HG02610 (cell line): ENCODE data around the gene PITX1.
"Not testable (repeated sequence)": the region's sequence is repeated elsewhere in the genome, so short reads cannot be mapped to it uniquely, and the experiment has no call there.

Source experiments
- ATAC-seq: cut with Tn5 transposase; IDR thresholded peaks from one replicate; pipeline ENCODE4 v1.9.1; 2021; ENCODE audit warnings: mild to moderate bottlenecking, moderate library complexity; ENCODE audit not compliant: unreplicated experiment

The PITX1 gene

DNA sequence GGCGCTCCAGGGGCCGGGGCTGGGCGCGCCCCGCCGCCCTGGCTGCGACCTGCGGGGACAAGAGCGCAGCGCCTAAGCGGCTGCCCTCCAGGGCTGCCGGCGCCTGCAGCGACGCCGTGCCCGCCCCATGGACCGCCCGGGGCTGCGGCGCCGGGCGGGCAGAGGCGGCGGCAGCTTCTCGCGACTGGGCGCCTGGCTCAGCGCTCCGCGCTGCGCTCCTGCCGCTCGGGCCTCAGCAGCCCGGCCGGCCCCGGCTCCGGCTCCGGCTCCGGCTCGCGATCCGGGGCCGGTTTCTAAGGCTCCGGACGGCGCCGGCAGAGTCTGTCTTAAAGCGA is at the start of gene PITX1:
Gene PITX1 (minus strand): TSS at position 328 of the 335 bp plus-strand sequence. CDS start 347 bp downstream, outside the sequence.
- ATAC-seq, result no peak

DNA sequence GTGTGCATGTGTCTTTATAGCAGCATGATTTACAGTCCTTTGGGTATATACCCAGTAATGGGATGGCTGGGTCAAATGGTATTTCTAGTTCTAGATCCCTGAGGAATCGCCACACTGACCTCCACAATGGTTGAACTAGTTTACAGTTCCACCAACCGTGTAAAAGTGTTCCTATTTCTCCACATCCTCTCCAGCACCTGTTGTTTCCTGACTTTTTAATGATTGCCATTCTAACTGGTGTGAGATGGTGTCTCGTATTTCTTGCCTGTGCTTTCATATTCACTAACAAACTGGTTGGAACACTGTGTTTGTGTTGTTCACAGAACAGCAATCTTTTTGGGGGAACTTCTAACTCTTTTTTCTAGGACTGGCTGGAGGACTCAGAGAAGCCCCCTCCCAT is 49.3 kb upstream of the PITX1 start:
- not testable (repeated sequence) for ATAC-seq

- ATAC-seq, result no peak
These were observed 47.2 kb upstream of the PITX1 start for GRCh38 chr5:135081240-135081639.

DNA sequence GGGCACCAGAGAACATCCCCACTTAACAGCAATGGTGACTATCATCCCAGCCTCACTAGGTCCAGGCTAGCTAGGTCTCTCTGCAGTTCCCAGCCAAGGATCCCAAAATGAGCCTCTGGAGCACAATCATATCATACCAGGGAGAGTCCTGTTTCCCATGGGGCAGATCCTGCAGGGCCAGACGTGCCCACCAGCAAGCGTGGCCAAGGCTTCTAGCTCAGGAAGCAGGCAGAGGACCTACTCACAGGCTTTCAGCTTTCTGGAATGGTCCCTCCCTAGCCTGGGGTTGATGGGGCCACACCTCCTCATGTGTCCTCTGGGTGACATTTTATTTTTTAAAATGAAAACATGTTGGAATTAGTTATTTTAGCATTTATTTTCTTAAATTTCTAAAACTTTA is 45.7 kb upstream of the PITX1 start:
- no peak for ATAC-seq

DNA sequence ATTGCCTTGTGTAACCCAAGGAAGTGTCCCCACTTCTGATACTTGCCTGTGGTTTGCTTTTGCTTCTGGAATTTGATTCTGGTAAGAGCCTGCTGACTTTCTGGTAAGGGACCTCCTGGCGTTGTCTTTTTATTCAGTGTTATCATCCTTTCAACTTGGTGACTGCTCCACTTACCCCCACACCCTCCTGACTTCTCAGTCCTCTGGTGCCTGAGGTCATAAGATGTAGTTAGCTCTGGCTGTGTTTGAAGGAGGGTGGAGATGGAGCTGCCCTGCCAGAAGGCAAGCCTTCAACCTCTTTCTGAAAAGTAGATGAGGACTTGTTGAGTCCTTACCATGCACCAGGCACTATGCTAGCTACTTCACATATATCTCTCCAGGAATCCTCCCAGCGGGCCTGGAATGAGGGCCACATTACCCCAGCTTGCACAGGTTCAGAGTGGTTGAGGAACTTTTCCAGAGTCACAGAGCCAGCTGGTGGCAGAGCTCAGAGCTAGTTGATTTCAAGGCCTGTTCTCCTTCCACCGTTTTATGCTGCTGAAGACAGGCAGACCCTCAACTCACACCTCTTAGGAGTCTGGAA is 45.2 kb upstream of the PITX1 start:
- no peak for ATAC-seq

GRCh38 chr5:135076801-135077200 is 42.8 kb upstream of the PITX1 start:
- ATAC-seq, result no peak

- ATAC-seq, result no peak
These were observed 42.0 kb upstream of the PITX1 start for GRCh38 chr5:135076051-135076491.

DNA sequence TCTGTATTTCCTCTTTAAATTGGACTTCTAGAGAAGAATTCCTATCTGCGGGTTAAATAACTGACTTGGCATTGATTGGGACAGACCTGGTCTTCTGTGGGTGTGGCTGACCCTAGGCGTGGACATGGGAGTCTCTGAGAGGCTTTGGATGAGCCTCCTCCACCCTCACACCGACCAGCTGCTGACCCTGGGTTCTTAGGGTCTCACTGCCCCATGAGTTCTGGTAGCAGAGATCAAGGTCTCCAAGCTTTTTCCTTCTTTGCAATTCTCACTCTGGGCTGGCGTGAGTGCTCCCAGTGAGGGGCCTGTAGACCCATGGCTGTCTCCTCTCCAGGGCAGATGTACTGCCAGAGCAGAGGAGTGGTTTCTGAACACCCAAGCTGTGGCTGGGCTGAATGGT is 41.6 kb upstream of the PITX1 start:
- no peak for ATAC-seq

DNA sequence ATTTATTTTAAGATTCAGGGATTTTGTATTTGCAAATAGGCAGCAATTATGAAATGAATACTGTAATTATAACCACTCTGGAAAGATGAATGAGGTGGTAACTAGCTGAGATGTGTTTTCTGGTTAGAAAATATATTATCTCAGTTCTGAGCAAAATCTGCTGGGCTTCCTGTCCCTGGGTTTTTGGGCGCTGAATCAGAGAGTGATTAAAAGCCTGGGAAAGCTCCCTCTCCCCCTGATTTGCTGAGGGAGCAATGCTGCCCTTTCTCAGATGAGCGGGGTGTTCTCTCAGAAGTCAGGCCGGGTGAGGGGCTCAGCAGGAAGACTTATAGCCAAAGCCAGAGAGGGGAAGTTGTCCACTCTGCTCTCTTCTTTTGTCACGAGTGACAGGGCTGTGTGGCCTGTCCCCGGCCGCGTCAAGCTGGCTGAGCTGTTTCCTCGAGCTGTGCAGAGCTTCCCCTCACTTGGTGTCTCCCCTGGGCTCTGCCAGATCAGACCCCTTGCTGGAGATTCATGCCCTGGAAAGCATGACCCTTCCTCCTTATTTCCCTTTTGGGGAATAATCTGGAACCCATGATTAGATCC is 39.8 kb upstream of the PITX1 start:
- ATAC-seq, result no peak

DNA sequence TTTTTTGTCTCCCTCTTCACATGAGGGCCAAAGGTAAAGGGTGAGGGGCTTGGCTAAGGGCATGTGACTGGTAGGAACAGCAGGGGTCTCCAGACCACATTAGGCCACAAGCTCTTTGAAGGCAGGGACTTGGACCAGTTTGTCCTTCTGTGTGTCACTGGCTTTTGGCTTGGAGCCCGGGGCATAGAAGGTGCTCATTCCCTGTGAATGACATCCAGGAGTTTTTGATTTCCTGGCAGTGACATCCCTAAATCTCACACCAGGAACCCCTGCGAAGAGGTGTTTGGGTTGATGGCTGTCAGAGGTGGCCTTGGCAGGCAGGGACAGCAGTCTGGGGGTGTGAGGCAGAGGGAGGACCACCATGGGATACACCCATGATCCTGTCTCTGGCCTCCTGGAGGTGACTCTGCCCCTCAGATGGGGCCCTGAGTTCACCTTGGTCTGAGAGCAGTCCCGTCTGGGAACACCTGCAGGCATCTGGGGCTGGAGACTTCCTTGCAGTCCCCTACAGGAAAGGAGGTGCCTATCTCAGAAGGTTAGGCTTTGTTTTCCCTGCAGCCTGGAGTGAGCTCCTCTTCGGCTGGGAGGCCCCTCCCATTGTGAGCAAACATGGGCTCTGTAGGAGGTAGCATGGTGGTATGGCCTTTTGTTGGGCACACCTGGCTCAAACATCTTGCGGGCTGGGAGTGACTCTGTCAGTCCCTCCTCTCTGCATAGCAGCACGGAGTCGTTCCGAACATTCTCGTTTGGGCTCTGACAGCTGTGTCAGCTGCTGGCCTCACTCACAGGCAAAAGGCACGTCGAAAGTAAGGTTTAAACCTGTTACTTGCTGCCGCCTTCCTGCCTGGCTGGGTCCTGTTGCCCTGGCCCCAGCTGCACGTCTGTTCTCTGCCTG is 38.6 kb upstream of the PITX1 start:
- ATAC-seq, result no peak

DNA sequence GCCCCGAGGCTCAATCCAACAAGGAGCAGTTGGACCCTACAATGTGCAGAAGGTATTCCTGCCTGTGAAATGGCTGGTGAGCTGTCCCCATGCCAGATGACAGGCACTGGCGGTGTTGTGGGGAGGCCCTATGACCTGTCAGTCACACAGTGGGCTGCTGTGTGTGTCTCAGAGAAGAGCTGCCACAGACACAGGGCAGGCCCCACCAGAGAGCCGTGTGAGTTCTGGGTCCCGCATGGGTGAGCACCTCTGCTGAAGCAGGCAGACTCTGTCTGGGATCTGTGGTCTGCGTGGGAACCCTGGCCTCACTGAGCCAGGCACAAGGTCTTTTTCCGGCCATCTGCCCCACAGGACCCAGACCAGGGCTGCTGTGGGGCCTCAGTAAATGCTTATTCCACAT is 37.3 kb upstream of the PITX1 start:
- no peak for ATAC-seq

- no peak for ATAC-seq
These were observed 36.0 kb upstream of the PITX1 start for GRCh38 chr5:135069895-135070657.

- no peak for ATAC-seq
These were observed 35.2 kb upstream of the PITX1 start for GRCh38 chr5:135069016-135069770.

DNA sequence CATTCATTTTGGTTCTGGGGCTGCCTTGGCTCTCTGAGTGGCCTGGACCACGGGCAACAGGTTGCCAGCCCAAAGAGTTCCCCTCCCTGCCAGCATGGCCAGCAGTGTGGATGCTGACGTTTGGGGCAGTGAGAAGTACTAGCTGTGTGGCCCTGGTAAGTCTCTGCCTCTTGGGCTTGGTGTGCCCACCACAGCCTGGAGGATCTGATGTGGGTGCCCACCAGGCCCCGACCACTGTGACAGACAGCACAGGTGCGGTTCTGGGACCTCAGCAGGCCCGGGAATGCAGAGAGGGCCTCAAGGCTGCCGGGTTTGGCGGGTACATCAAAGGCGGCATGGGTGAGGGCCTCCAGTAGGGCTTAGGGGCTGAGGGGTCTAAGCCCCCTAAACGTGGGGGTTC is 33.6 kb upstream of the PITX1 start:
- ATAC-seq, result no peak

- ATAC-seq, result no peak
These were observed 32.8 kb upstream of the PITX1 start for GRCh38 chr5:135066781-135067180.

DNA sequence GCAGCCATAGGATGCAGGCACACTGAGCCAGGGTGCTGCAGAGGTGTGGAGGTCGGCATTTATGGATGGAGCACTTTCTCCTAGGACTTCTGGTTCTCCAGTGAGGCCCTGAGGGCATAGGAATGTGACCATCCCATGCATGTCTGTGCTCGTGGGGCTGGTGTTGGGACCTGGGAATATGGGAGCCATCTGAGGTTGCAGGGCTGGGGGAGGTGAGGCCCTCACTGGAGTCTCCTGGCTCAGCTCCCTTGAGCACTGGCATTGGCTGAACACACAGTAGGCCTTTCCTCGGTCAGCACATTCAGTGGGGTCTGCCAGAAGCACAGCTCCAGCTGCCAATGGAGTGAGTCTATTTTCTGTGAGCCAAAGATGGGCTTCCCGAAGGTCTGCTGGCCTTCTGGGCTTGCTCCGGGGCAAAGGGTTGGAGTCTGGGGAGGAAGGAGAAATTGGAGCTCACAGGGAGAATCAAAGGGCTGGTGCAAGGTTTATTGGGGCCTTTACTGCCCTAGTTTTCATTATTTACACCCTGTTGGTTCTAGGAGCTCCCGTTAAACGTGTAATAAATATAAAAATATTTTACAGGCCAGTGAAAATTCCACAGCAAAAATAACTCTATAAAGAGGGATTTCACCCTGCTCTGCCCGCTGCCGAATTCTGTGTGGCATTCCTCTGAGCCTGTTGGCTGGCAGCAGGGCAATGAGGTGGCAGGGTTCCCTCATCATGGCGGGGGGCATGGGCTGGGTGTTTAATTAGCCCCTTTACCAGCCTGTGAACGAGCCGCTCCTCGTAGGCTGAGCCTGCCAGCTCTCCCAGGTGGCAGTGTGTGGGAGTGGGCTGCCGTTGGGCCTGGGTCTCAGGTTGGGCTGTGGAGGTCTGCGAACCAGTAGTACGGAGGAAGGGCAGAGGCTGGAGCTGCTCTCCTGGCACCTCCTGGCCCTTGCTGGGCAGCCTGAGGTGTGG is 31.6 kb upstream of the PITX1 start:
- no peak for ATAC-seq

- ATAC-seq, result no peak
These were observed 30.2 kb upstream of the PITX1 start for GRCh38 chr5:135064235-135064570.

GRCh38 chr5:135063511-135064234 is 29.6 kb upstream of the PITX1 start:
- no peak for ATAC-seq

DNA sequence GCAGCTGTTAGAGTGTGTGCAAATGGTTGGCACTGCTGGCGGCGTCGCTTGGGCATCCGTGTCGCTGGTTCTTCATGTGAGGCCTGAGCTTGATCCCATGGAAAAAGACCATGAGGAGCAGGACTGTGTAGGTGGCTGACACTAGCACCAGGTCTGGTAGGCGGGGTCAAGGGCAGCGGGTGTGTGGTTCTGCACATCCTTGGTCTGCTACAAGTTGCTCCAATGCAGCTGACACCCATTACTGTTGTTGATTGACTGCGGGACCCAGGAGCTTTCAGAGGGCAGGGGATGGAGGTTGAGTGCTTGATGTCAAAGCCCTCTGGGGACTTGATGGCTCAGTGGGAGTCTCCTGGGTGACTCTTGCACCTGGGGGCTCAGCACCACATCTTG is 29.0 kb upstream of the PITX1 start:
- no peak for ATAC-seq
